OCI-LY1 (cell line): ENCODE results near the gene SERPINA5.

Experiments used
- H2AFZ ChIP-seq: fragments of 200-600 bp; sonication (generic), shearing (Covaris generic); 2 replicates; pipeline ENCODE4 v1.6.0; 2014; ENCODE audit warnings: antibody characterized with exemption, mild to moderate bottlenecking, low read length
- H3F3A ChIP-seq: fragments of 200-600 bp; sonication (generic), shearing (Covaris generic); 2 replicates; pipeline ENCODE4 v1.6.0; 2014; ENCODE audit warnings: mild to moderate bottlenecking, antibody characterized with exemption, low read length, moderate library complexity; ENCODE audit not compliant: insufficient read depth
- H3K27ac ChIP-seq: fragments of 200-600 bp; sonication (generic); 2 replicates; pipeline ENCODE4 v1.5.1; 2014; ENCODE audit warnings: low read length, mixed run types, mild to moderate bottlenecking, low read depth; ENCODE audit not compliant: poor library complexity, severe bottlenecking
- H3K27me3 ChIP-seq: fragments of 200-600 bp; sonication (generic); 2 replicates; pipeline ENCODE4 v1.6.0; 2014; ENCODE audit warnings: antibody characterized with exemption, mild to moderate bottlenecking, low read length, moderate library complexity; ENCODE audit not compliant: insufficient read depth
- H3K36me3 ChIP-seq: fragments of 200-600 bp; sonication (generic); 2 replicates; pipeline ENCODE4 v1.6.1; 2014; ENCODE audit warnings: mild to moderate bottlenecking, antibody characterized with exemption, low read length, moderate library complexity, mixed read lengths; ENCODE audit not compliant: insufficient read depth
- H3K4me1 ChIP-seq: fragments of 200-600 bp; sonication (generic); 2 replicates; pipeline ENCODE4 v1.5.1; 2014; ENCODE audit warnings: mild to moderate bottlenecking, low read length, moderate library complexity; ENCODE audit not compliant: insufficient read depth, severe bottlenecking
- H3K4me2 ChIP-seq: fragments of 200-600 bp; sonication (generic), shearing (Covaris generic); 2 replicates; pipeline ENCODE4 v1.6.1; 2014; ENCODE audit warnings: low read length
- H3K4me3 ChIP-seq: fragments of 200-600 bp; sonication (generic); 2 replicates; pipeline ENCODE4 v1.5.1; 2014; ENCODE audit warnings: low read length, low read depth, mild to moderate bottlenecking, mixed read lengths; ENCODE audit not compliant: poor library complexity, severe bottlenecking
- H3K79me2 ChIP-seq: fragments of 200-600 bp; shearing (Covaris generic); 2 replicates; pipeline ENCODE4 v1.6.1; 2016; ENCODE audit warnings: mixed run types, low read length, mixed read lengths; ENCODE audit not compliant: insufficient read depth
- H3K9ac ChIP-seq: fragments of 200-600 bp; sonication (generic), shearing (Covaris generic); 2 replicates; pipeline ENCODE4 v1.6.1; 2014; ENCODE audit warnings: mild to moderate bottlenecking, low read length, mixed read lengths
- H3K9me2 ChIP-seq: fragments of 200-600 bp; sonication (generic), shearing (Covaris generic); 2 replicates; pipeline ENCODE4 v1.6.1; 2014; ENCODE audit warnings: low read depth, mild to moderate bottlenecking, low read length, mixed read lengths
- H3K9me3 ChIP-seq: fragments of 200-600 bp; shearing (Covaris generic); 2 replicates; pipeline ENCODE4 v1.6.1; 2014; ENCODE audit warnings: low read length, mixed read lengths
- H4K20me1 ChIP-seq: fragments of 200-600 bp; sonication (generic), shearing (Covaris generic); 2 replicates; pipeline ENCODE4 v1.6.0; 2016; ENCODE audit warnings: mild to moderate bottlenecking, low read length; ENCODE audit not compliant: insufficient read depth
- EZH2 ChIP-seq: fragments of 200-600 bp; sonication (generic), shearing (Covaris generic); IDR thresholded peaks from 2 replicates; pipeline ENCODE4 v1.8.0; 2017; ENCODE audit warnings: borderline replicate concordance, mixed run types, mild to moderate bottlenecking, antibody characterized with exemption, low read length, moderate library complexity, mixed read lengths
- TF ChIP-seq, protein P1 (sequence below): fragments of 200-600 bp; sonication (generic), shearing (Covaris generic); IDR thresholded peaks from 2 replicates; pipeline ENCODE4 v1.5.1; 2017; ENCODE audit warnings: mild to moderate bottlenecking, antibody characterized with exemption, low read length, moderate library complexity, mixed read lengths

Gene SERPINA5

GRCh38 chr14:94611179-94611578 lies 30.0 kb downstream of the SERPINA5 start:
- Histone ChIP-seq H3K9me2 (no peaks in the 10 kb centered on the region), H4K20me1 (no peaks in the 10 kb centered on the region), H3K79me2 (no peaks in the 10 kb centered on the region), H3K4me2 (no peak overlapping the region), H3K9me3 (no peaks in the 10 kb centered on the region), H3K4me1 (no peaks in the 10 kb centered on the region), H3F3A (no peaks in the 10 kb centered on the region), H2AFZ (no peak overlapping the region), H3K27ac (no peak overlapping the region), H3K9ac (no peak overlapping the region), H3K4me3 (no peak overlapping the region), H3K36me3 (no peaks in the 10 kb centered on the region), H3K27me3 (0 out of 2 replicates have a peak, but pooled peaks cover 4% of the 10 kb centered on the region)
- TF ChIP-seq, protein P1, sequence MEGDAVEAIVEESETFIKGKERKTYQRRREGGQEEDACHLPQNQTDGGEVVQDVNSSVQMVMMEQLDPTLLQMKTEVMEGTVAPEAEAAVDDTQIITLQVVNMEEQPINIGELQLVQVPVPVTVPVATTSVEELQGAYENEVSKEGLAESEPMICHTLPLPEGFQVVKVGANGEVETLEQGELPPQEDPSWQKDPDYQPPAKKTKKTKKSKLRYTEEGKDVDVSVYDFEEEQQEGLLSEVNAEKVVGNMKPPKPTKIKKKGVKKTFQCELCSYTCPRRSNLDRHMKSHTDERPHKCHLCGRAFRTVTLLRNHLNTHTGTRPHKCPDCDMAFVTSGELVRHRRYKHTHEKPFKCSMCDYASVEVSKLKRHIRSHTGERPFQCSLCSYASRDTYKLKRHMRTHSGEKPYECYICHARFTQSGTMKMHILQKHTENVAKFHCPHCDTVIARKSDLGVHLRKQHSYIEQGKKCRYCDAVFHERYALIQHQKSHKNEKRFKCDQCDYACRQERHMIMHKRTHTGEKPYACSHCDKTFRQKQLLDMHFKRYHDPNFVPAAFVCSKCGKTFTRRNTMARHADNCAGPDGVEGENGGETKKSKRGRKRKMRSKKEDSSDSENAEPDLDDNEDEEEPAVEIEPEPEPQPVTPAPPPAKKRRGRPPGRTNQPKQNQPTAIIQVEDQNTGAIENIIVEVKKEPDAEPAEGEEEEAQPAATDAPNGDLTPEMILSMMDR = no peak
- no peak for TF ChIP-seq EZH2

- H3K9me3 ChIP-seq = no peaks in the 10 kb centered on the region
- H3K27ac ChIP-seq = no peak within 1 kb of the TSS
- H4K20me1 ChIP-seq = no peaks in the 10 kb centered on the region
- no peaks in the 10 kb centered on the region for H3K36me3 ChIP-seq
- H3F3A ChIP-seq = no peaks in the 10 kb centered on the region
- no peak within 1 kb of the TSS for H3K4me2 ChIP-seq
- no peak within 1 kb of the TSS for H2AFZ ChIP-seq
- no peaks in the 10 kb centered on the region for H3K27me3 ChIP-seq
- no peak within 1 kb of the TSS for H3K4me3 ChIP-seq
- no peaks in the 10 kb centered on the region for H3K4me1 ChIP-seq
- no peak within 1 kb of the TSS for H3K9ac ChIP-seq
- H3K79me2 ChIP-seq = no peaks in the 10 kb centered on the region
- no peak for TF ChIP-seq EZH2
- TF ChIP-seq, protein P1 = no peak
- no peaks in the 10 kb centered on the region for H3K9me2 ChIP-seq
Observed at GRCh38 chr14:94612174-94612573, 30.9 kb downstream of the SERPINA5 start, which contains the start of gene SERPINA3. Gene SERPINA3, plus strand, starts transcription at chr14:94612391. Its CDS starts 2,051 bp downstream, at chr14:94614442.

DNA sequence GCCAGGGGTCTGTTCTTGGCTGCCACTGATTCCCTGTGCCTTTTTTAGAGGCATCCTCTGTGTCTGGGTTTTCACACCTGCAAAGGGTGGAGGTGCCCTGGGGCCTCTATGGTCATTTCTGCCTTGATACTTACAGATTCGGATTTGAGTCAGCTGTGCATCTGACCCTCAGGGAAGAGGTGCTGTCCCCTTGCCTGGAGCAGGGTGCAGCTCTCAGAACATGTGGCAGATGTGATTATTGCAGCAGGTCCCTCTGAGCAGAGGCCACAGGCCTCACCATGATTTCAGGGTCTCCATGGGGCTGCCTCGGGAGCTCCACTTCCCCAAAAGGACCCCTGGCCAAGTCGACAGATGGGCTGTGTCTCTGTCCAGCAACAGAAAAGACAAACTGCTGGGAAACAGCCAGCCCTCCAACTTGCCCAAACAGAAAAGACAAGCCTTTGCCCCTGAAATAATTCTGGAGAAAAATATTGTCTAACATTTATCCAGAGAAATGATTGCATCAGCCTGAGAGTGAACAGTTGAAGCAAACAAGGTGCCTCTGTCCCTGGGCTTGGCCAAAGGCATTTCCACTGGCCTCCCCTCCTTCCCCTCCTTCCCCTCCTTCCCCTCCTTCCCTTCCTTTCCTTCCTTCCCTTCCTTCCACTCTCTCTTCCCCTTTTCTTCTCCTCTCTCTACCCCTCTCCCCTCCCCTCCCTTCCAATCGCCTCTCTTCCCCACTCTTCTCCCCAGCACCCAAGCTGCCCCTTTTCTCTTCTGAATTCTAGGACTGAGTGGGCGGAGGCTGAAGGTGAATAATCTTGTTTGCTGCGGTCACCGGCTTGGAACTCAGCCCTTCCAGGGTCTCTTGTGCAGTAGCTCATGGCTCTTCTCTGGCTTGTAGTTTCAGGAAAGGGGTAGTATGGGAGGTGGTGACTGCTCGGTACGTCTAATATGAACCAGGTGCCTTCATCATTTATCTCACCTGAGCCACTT lies 31.6 kb downstream of the SERPINA5 start:
- Histone ChIP-seq H3K4me3 (no peak overlapping the region), H3K9me3 (0 out of 2 replicates have a peak, but pooled peaks cover 2% of the 10 kb centered on the region), H3K9ac (no peak overlapping the region), H3K27ac (no peak overlapping the region), H3K79me2 (no peaks in the 10 kb centered on the region), H3K4me2 (no peak overlapping the region), H3K9me2 (no peaks in the 10 kb centered on the region), H3F3A (no peaks in the 10 kb centered on the region), H3K27me3 (no peaks in the 10 kb centered on the region), H3K4me1 (no peaks in the 10 kb centered on the region), H2AFZ (no peak overlapping the region), H3K36me3 (no peaks in the 10 kb centered on the region; the same call in 1 of the 2 replicates), H4K20me1 (no peaks in the 10 kb centered on the region)
- no peak for TF ChIP-seq EZH2
- TF ChIP-seq, protein P1 = no peak
